ENCODE measurements around the gene MAML2. TPM values are rescaled to one million over a fixed set of nuclear protein-coding genes. Genes with fewer than 3 reads are reported as not detected.

MAML2 gene
- total and polyA plus RNA-seq, 2 of the 8 experiments (the other 6 are each of a cell fraction or from before 2014, with no cell fraction given), result 3.8 to 6.6 TPM

- Histone ChIP-seq H2AK5ac (ENCODE audit: low read depth, low read length) (no peak overlapping the region), H3K4ac (replicated peaks; ENCODE audit: insufficient read length, low read depth, low read length) (no peak overlapping the region), H2BK15ac (ENCODE audit: low read length) (no peak overlapping the region), H3K27ac (ENCODE audit: low read depth, low read length) (no peak overlapping the region), H3K4me3 (ENCODE audit: extremely low read depth in 1 of 4, insufficient read depth in 2 of 4, low read depth in 3 of 4, low read length in 4 of 4) (no peak overlapping the region), H3K79me1 (ENCODE audit: low read depth, low read length) (no peaks in the 10 kb centered on the region), H3K23ac (ENCODE audit: insufficient read length) (no peak overlapping the region), H3K9ac (replicated peaks in 1 of 4; ENCODE audit: extremely low read depth in 1 of 4, low read depth in 3 of 4, low read length in 3 of 4) (no peak overlapping the region), H2BK12ac (ENCODE audit: low read depth, low read length) (no peak overlapping the region), H3K4me1 (replicated peaks in 1 of 4; ENCODE audit: control insufficient read depth in 3 of 4, insufficient read depth in 4 of 4, low read length in 3 of 4) (no peaks in the 10 kb centered on the region), H3K14ac (ENCODE audit: insufficient read length) (no peak overlapping the region), H3K23me2 (ENCODE audit: low read depth, low read length) (no peaks in the 10 kb centered on the region), H2AFZ (ENCODE audit: low read length) (no peak overlapping the region), H3K18ac (ENCODE audit: extremely low read depth, low read length) (no peak overlapping the region), H2BK120ac (replicated peaks; ENCODE audit: low read depth, low read length) (no peak overlapping the region), H3K56ac (replicated peaks; ENCODE audit: insufficient read length, low read depth, low read length) (no peak overlapping the region), H3K79me2 (ENCODE audit: control insufficient read depth in 1 of 2, insufficient read depth in 2 of 2, low read length in 2 of 2) (no peaks in the 10 kb centered on the region), H2BK20ac (ENCODE audit: low read length) (no peak overlapping the region), H3K9me3 (ENCODE audit: insufficient read depth in 2 of 2, low read depth in 1 of 2, low read length in 1 of 2) (no peaks in the 10 kb centered on the region), H4K8ac (ENCODE audit: extremely low read depth, insufficient read depth, low read length) (no peak overlapping the region), H3K36me3 (ENCODE audit: control insufficient read depth in 2 of 4, insufficient read depth in 4 of 4, low read length in 3 of 4) (no peaks in the 10 kb centered on the region), H3K27me3 (replicated peaks in 1 of 4; ENCODE audit: control insufficient read depth in 3 of 4, extremely low read depth in 1 of 4, insufficient read depth in 3 of 4, low read length in 3 of 4) (no peaks in the 10 kb centered on the region), H2BK5ac (ENCODE audit: low read depth, low read length) (no peak overlapping the region), H4K20me1 (replicated peaks in 1 of 2; ENCODE audit: control insufficient read depth in 1 of 2, insufficient read depth in 2 of 2, low read length in 2 of 2) (no peaks in the 10 kb centered on the region), H4K5ac (ENCODE audit: insufficient read length, low read depth, low read length) (no peak overlapping the region), H3K4me2 (ENCODE audit: insufficient read depth in 1 of 2, low read depth in 2 of 2, low read length in 2 of 2) (no peak overlapping the region), H4K91ac (replicated peaks; ENCODE audit: insufficient read length, low read length) (no peak overlapping the region)
- CTCF ChIA-PET (ENCODE audit: partially characterized antibody), result interaction anchor here (0.6 to 4.0 kb wide), 4 partner anchors 10 to 174 kb away, joined by 4 to 14 read pairs (median 8); no protein-coding TSS in a partner anchor
- TF ChIP-seq, protein P1, sequence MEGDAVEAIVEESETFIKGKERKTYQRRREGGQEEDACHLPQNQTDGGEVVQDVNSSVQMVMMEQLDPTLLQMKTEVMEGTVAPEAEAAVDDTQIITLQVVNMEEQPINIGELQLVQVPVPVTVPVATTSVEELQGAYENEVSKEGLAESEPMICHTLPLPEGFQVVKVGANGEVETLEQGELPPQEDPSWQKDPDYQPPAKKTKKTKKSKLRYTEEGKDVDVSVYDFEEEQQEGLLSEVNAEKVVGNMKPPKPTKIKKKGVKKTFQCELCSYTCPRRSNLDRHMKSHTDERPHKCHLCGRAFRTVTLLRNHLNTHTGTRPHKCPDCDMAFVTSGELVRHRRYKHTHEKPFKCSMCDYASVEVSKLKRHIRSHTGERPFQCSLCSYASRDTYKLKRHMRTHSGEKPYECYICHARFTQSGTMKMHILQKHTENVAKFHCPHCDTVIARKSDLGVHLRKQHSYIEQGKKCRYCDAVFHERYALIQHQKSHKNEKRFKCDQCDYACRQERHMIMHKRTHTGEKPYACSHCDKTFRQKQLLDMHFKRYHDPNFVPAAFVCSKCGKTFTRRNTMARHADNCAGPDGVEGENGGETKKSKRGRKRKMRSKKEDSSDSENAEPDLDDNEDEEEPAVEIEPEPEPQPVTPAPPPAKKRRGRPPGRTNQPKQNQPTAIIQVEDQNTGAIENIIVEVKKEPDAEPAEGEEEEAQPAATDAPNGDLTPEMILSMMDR (IDR thresholded peaks at IDR 0.05; ENCODE audit: control extremely low read depth in 1 of 3, insufficient read depth in 1 of 3, low read depth in 1 of 3, low read length in 3 of 3), result no peak
- TF ChIP-seq MAX (IDR thresholded peaks at IDR 0.05), result no peak
- DNase-seq (ENCODE audit: low read depth in 1 of 2, low spot score in 2 of 2) (no peak), FAIRE-seq (no peak)
- POLR2A ChIA-PET (ENCODE audit: partially characterized antibody), result interaction anchor here (0.6 to 0.7 kb wide), 2 partner anchors 14 to 42 kb away, joined by 3 read pairs; no protein-coding TSS in a partner anchor
Observed at GRCh38 chr11:96228910-96229309, 114.1 kb downstream of the MAML2 start.
